BJ (cell line): Measurements from ENCODE around the gene ABCC4. TPM values are rescaled to one million over a fixed set of nuclear protein-coding genes. Genes with fewer than 3 reads are reported as not detected.

ENCODE experiments used
- CTCF ChIA-PET: fragments of 350-600 bp; formaldehyde crosslinking; extraction: SDS; loops from one replicate; lab custom pipeline; 2021; ENCODE audit warnings: antibody characterized with exemption, inconsistent platforms; lab: Yijun Ruan, JAX
- POLR2A ChIA-PET: fragments of 300-600 bp; sonication (Branson Sonifier 250); formaldehyde crosslinking; extraction: SDS; loops from one replicate; lab custom pipeline; 2021; ENCODE audit warnings: antibody characterized with exemption; lab: Charles Lee
- DNase-seq: peaks from one replicate; pipeline ENCODE4 v3.0.0-alpha.2; 2011; ENCODE audit warnings: low read depth
- H3K27me3 ChIP-seq: 2 replicates; pipeline ENCODE4 v1.6.0; 2011; ENCODE audit warnings: low read length; ENCODE audit not compliant: control insufficient read depth, insufficient read depth
- H3K36me3 ChIP-seq: 2 replicates; pipeline ENCODE4 v1.5.1; 2011; ENCODE audit warnings: low read length; ENCODE audit not compliant: control insufficient read depth, insufficient read depth
- H3K4me3 ChIP-seq: 2 replicates; pipeline ENCODE4 v1.5.1; 2011; ENCODE audit warnings: low read depth, mild to moderate bottlenecking, control low read depth, low read length
- polyA plus RNA-seq: library from polyadenylated mRNA; depleted of rRNA; stranded (reverse); fragments of >200 nt; gene quantifications from 2 replicates; pipeline ENCODE4 v1.2.3, GENCODE V29; 2011
- TF ChIP-seq, protein P1 (sequence below): IDR thresholded peaks from 2 replicates; pipeline ENCODE4 v1.5.1; 2011; ENCODE audit warnings: low read depth, mild to moderate bottlenecking, control low read depth, inconsistent platforms, low read length, moderate library complexity; ENCODE audit not compliant: insufficient read depth

ABCC4 gene
- polyA plus RNA-seq, 1 experiment: 11.2 TPM

DNA sequence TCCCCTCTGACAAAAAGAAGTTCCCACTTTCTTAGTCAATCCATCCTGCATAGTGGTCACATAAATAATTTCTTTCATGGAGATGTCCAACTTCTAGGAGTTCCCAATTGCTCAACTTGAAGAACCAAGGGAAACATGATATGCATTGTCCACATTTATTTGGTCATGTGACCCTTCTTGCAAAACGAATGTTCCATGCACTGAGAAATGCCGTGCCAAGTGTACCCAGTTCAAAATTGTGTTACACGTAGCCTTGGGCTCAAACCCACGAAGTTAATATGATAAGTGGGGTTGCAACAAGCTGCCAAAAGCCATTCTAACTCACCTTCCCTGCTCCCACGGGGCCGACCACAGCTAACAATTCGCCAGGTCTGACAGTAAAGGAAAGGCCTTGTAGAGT lies 113.1 kb downstream of the ABCC4 start:
- POLR2A ChIA-PET: no interaction called here
- TF ChIP-seq, protein P1, sequence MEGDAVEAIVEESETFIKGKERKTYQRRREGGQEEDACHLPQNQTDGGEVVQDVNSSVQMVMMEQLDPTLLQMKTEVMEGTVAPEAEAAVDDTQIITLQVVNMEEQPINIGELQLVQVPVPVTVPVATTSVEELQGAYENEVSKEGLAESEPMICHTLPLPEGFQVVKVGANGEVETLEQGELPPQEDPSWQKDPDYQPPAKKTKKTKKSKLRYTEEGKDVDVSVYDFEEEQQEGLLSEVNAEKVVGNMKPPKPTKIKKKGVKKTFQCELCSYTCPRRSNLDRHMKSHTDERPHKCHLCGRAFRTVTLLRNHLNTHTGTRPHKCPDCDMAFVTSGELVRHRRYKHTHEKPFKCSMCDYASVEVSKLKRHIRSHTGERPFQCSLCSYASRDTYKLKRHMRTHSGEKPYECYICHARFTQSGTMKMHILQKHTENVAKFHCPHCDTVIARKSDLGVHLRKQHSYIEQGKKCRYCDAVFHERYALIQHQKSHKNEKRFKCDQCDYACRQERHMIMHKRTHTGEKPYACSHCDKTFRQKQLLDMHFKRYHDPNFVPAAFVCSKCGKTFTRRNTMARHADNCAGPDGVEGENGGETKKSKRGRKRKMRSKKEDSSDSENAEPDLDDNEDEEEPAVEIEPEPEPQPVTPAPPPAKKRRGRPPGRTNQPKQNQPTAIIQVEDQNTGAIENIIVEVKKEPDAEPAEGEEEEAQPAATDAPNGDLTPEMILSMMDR: no peak
- H3K4me3 ChIP-seq: no peak overlapping the region
- H3K36me3 ChIP-seq: no peaks in the 10 kb centered on the region
- H3K27me3 ChIP-seq: no peaks in the 10 kb centered on the region
- no peak for DNase-seq
- CTCF ChIA-PET: interaction anchor here (1.0 to 10.9 kb wide), 10 partner anchors 8 to 232 kb away, joined by 3 to 325 read pairs (median 7); no protein-coding TSS in a partner anchor

DNA sequence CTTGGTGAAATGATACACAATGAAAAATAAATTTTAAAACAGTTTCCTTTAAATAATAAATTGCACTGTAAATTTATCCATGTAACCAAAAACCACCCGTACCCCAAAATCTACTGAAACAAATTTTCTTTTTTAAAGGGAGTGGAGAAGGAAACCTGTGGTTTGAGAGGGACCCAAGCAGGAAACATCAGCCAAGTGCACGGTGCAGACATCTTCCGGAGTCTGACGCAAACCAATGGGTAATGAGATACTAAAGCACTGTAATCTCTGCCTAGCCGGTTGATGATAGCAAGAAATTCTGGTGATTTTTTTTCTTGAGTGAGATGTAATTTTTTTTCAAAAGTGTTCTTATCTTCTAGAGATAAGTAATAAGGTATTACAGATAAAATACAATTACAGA lies 115.4 kb downstream of the ABCC4 start:
- Histone ChIP-seq H3K36me3 (no peaks in the 10 kb centered on the region), H3K4me3 (no peak overlapping the region), H3K27me3 (no peaks in the 10 kb centered on the region)
- TF ChIP-seq, protein P1: no peak
- no peak for DNase-seq
- ChIA-PET POLR2A (no interaction called here), CTCF (no interaction called here)

DNA sequence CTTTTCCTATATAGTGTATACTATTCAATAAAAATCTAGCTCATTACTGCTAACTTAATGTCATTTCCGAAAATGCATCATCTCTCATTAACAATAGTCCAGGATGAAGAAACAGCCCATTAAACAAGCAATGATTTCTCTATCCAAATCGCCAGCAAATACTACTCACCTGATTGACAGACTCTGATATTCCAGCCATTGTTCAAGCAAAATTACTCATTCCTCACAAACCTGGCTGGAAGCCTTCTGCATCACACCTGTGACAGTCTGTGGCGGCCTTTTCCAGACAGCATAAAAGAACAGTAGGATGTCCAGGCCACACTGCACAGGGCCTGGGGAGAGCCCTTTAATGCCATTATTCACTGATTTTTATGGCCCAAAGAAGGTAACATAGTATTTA lies 115.9 kb downstream of the ABCC4 start:
- no peak overlapping the region for H3K4me3 ChIP-seq
- no peaks in the 10 kb centered on the region for H3K36me3 ChIP-seq
- TF ChIP-seq, protein P1: no peak
- CTCF ChIA-PET: interaction anchor here (0.6 to 3.3 kb wide), 4 partner anchors 193 to 222 kb away, joined by 3 to 13 read pairs (median 8); no protein-coding TSS in a partner anchor
- POLR2A ChIA-PET: no interaction called here
- no peaks in the 10 kb centered on the region for H3K27me3 ChIP-seq
- no peak for DNase-seq

DNA sequence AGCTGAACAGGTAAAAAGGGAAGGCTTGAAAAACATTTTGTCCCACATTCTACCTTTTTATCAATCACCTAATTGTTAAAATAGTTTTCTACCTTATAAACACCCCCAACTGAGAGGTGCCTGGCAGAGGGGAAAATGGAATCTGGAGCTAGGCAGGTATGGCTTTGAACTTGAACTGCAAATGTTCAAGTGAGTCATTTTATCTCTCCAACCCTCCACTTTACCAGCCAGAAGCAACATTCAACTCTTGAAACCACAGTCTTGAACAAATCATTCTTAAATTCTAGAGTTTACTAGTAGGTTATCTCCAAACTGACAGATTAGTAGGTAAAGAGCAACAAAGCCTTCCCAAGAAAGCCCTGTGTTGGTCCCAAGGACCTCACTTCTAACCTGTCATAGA lies 116.9 kb downstream of the ABCC4 start:
- DNase-seq: no peak
- H3K27me3 ChIP-seq: no peaks in the 10 kb centered on the region
- ChIA-PET POLR2A (no interaction called here), CTCF (interaction anchor here (1.0 to 3.3 kb wide), 4 partner anchors 197 to 510 kb away, joined by 3 to 13 read pairs (median 8); no protein-coding TSS in a partner anchor)
- H3K36me3 ChIP-seq: no peaks in the 10 kb centered on the region
- TF ChIP-seq, protein P1: no peak
- H3K4me3 ChIP-seq: no peak overlapping the region

DNA sequence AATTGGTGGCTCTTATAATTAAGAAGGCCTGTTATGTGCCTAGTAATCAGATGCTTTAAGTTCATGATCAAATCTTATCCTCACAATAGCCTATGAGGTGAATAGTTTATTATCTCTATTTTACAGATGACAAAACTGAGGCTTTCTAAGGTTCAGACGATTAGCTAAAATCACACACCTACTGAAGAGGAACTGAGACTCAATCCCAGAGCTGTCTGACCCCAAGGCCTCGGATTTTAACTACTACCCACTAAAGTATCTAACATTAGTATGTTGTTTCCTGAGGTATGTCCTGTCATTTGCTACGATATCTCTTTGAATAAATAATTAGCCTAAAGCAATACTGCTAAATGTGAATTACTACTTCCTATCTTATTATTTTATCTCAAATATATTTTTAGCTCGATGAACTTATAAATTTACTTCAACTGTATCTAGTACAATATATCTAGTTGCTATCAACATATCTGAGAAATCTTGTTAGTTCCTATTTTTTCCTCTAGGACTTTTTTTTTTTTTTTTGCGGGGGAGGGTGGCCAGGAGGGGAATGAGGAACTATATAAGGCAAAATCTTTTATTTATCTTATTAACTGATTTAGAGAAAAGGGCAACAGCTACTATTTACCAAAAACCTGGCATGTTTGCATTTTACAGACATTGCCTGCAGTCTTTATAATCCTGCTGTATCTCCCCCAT lies 118.5 kb downstream of the ABCC4 start:
- TF ChIP-seq, protein P1: no peak
- Histone ChIP-seq H3K27me3 (no peaks in the 10 kb centered on the region), H3K4me3 (no peak overlapping the region), H3K36me3 (no peaks in the 10 kb centered on the region)
- CTCF ChIA-PET: interaction anchor here (0.6 to 3.3 kb wide), 4 partner anchors 10 to 222 kb away, joined by 3 to 13 read pairs (median 8); no protein-coding TSS in a partner anchor
- POLR2A ChIA-PET: no interaction called here
- no peak for DNase-seq
